GM21825 (cell line): ENCODE data around the gene GPER1.
"Not testable (repeated sequence)": the region's sequence is repeated elsewhere in the genome, so short reads cannot be mapped to it uniquely, and the experiment has no call there.

Source experiments
- ATAC-seq: cut with Tn5 transposase; IDR thresholded peaks from one replicate; pipeline ENCODE4 v1.9.1; 2021; ENCODE audit warnings: mild to moderate bottlenecking, moderate library complexity; ENCODE audit not compliant: unreplicated experiment

GPER1 gene

DNA sequence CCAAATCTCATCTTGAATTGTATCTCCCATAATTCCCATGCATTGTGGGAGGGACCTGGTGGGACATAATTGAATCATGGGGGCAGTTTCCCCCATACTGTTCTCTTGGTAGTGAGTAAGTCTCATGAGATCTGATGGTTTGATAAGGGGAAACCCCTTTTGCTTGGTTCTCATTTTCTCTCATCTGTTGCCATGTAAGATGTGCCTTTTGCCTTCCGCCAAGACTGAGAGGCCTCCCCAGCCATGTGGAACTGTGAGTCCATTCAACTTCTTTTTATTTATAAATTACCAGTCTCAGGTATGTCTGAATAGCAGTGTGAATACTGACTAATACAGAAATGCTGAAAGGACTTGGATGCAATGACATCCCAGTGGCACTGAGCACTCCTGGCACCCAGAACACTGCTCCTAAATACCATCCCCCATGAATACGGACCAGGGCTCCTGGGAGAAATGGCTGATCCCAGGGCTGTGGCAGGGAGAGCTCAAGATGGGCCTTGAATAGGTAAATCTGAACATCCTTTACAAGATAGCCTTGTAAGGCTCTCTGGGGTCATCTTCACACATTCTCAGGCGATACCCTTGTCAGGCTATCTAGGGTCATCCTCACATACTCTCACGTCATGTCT is 52.7 kb downstream of the GPER1 start:
- ATAC-seq, result no peak

DNA sequence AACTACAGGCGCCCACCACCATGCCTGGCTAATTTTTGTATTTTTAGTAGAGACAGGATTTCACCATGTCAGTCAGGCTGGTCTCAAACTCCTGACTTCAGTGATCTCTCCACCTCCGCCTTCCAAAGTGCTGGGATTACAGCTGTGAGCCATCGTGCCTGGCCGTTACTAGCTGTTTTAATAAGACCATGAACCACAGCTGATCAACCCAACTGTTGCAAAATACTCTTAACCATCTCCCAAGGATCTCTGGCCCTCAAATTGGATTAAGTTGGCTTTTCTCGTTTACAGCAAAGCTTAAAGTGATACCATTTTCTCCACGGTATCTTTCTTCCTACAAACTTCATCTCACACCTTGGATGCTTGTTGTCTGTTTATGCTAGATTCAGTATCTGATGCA is 53.7 kb downstream of the GPER1 start:
- no peak for ATAC-seq

DNA sequence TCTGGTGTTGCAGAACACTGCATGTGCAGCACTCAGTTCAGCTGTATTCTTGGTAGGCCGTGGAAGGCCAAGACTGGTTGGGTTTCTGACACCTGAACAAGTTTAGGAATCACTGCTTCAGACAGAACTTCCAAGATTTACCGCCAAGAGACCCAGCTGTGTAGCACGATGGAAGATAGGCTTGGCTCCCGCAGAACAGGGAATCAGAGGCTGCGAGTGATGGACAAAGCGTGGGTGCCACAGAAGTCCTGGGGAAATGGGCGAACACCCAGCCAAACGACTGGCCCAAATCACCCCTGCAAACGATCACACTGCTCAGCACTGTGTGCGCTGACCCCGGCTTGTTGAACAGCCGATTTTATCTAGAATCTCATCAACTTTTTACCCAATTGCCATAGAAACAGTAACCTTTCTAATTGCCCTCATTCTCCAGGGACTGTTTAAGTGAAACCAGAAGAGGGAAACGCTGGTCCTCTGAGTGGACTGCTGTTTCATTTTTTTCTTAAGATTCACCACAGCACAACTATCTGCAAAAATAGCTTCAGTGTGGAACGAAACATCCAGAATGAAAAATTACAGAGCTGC is 54.2 kb downstream of the GPER1 start:
- ATAC-seq, result no peak

DNA sequence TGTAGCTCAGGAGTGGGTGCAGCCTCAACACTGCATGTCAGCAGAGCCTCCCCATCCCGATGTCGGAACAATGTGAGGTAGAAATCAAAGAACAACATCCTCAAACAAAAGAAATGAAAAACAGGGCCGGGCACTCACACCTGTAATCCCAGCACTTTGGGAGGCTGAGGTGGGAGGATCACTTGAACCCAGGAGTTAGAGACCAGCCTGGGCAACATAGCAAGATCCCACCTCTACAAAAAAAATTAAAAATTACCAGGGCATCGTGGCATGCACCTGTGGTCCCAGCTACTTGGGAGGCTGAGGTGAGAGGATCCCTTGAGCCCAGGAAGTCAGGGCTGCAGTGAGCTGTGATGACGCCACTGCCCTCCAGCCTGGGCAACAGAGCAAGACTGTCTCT is 55.1 kb downstream of the GPER1 start:
- not testable (repeated sequence) for ATAC-seq
